Fibroblast of lung (primary cell): ENCODE measurements around the gene MARK3.

ENCODE experiments used
- CTCF ChIP-seq, 2 donors: IDR thresholded peaks in 1 of 2; conservative IDR thresholded peaks in 1 of 2; 1 replicate in 1 of 2; 2 replicates in 1 of 2; pipeline ENCODE4 v1.5.1; 2011 to 2012; ENCODE audit warnings: low read length in 2 of 2, control low read depth in 1 of 2, inconsistent platforms in 1 of 2, low read depth in 1 of 2, mild to moderate bottlenecking in 1 of 2
- EZH2 ChIP-seq: IDR thresholded peaks from 2 replicates; pipeline ENCODE4 v1.5.1; 2012; ENCODE audit warnings: low read length, control low read depth, mild to moderate bottlenecking; ENCODE audit errors: missing control alignments

GRCh38 chr14:103496776-103497175, 111.6 kb downstream of the MARK3 start:
- no peak for TF ChIP-seq CTCF (conservative IDR thresholded peaks at IDR 0.05 in 1 of 2, IDR thresholded peaks at IDR 0.05 in 1 of 2; ENCODE audit: low read depth in 1 of 2, low read length in 2 of 2)
- TF ChIP-seq EZH2: no peak
